ENCODE results near the gene KLHL36. TPM values are rescaled to one million over a fixed set of nuclear protein-coding genes. Genes with fewer than 3 reads are reported as not detected.

The KLHL36 gene
- 30.6 TPM for polyA plus RNA-seq (2013, experiment 1 of 2; ENCODE audit: insufficient read length)
- polyA plus RNA-seq (2013, experiment 2 of 2; ENCODE audit: insufficient read length), result 30.3 TPM

DNA sequence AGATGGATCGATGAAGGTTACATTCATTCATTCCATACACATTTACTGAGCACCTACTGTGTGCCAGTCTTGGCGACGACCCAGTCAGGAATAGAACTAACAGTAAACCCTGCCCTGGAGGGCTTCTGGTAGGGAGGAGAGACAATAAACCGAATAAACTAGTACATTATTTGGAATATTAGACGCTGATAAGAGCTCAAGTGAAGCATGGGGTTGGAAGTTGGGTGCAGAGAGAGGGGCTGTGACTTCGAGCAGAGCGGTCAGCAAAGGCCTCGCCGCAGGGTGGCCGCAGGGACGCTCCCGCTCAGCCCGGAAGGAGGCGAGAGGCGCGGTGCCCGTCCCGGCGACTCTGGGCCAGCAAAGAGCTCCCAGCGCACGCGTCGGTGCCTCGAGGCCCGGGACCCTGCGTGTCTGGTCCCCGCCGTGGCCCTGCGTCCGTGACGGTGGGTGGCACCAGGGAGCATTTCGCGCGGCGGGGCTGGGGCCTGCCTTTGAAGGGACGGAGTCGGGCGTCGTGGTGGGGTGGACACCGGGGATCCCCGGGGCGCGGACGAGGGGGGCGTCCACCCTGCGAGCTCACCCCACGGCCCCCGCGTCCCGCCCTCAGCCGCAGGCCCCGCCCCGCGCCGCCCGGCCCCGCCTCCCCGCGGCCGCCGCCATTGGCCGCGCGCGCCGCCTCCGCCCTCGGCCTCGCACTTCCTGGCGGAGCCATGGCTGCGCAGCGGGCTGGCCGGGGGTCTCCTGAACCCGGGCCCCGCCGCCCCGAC lies at the start of gene KLHL36:
TSS of gene KLHL36 (plus strand) at position 684 of the 767 bp plus-strand sequence. CDS start 2,357 bp downstream, outside the sequence.
- DNase-seq, result peak; percentile 46

DNA sequence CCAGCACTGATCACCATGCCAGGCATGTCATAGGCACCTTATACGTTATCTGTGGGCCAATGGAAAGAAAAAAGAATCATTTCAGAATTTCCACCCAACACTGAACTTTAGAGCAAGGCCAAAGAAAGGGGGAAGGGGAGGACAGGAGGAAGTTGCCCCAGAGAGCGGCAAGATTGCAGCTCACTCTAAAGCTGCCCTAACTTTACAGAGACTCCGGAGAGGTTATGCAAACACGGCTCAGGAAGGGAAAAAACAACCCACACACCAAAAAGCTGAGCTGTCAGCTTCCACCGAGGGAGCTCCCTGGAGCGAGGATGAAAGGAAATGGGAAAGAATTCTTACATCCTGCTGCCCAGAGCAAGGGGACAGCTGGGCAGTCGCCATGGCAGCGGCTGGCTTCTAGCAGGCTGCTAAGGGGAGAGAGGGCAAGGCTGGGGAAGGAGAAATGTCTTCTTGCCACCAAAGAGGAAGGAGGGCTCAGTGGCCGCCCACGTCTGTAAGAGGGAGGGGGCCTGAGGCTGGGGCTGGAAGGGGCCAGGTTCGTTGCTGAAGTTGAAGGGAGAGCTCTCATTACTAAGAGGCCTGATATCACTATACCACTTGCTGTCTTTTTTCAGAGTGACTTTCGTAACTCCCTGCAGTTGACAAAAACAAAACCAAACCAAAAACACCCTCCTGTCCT lies 48.6 kb upstream of the KLHL36 start:
- peak; percentile 76 for DNase-seq

DNA sequence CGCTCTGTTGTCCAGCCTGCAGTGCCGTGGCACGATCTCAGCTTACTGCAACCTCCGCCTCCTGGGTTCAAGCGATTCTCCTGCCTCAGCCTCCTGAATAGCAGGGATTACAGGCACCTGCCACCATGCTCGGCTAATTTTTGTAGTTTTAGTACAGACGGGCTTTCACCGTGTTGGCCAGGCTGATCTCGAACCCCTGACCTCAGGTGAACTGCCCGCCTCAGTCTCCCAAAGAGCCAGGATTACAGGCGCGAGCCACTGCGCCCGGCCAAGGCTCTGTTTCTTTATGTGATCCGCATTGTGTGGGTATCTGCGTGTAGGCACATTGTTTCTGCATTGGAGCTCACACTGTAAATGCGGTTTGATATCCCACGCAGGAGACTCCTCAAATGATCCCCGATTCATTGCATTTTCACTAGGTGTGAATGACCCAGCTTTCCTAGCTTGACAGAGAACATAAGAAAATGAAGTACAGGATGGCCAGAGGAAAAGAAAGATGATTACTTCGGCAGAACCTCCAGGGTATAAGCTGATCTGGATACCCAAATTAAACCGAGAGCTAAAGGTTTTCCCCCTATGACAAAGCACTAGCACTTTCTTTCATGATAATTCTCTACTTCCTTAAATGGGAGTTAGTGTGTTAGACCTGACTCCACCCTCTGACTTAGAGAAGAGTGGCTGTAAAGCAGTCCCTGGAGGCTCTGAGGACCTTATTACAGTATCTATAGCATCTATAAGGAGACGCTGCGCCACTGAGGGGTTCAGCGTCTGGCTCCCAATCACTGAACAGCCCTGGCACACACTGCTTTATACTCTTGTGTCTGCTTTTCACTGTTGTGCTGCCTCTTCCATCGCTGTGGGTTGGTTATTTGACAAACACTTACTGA lies 47.7 kb upstream of the KLHL36 start:
- no peak for DNase-seq

DNA sequence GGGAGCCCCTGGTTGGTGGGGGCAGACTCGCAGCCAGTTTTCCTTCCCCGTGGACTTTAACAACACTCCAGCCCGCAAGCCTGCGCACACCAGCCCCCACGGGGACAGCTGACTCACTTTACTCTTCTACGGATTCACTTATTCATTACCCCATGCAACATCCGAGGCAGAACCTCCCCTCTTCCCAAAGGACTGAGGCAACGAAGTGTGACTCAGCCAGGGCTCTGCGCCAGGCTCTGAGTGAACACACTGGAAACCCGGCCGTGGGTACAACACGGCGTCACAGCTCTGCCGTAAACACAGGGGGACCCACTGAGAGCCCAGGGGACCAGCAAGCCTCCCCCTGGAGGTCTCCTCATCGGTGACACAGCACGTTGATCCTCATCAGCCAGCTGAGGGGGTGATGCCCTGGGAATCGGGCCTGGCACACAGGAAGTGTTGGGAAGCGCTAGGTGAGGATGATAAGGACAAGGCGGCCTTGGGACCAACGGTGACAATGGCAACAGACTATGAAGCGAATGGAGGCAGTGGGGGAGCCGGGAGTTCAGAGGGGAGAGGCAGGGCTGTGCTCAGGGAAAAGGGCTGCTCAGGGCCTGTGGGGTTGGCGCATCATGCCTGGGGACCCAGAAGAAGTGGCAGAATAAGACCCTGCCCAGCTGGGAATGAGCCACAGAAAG lies 45.0 kb upstream of the KLHL36 start:
- DNase-seq, result peak; percentile 97

DNA sequence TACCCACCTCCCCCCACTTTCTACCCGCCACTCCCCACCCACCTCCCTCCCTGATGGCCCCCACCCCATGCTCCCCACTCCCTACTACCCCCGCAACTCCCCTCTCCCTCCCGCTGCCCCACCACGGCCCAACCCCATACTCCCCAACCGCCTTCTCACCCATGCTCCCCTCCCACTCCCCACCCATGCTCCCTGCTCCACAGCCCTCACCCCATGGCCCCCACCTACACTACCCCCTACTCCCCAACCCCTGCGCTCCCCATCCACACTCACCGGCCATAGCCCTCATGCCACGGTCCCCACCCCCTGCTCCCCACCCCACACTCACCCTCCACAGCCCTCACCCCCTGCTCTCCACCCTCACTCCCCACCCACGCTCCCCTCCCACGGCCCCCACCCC lies 44.4 kb upstream of the KLHL36 start:
- DNase-seq, result no peak

DNA sequence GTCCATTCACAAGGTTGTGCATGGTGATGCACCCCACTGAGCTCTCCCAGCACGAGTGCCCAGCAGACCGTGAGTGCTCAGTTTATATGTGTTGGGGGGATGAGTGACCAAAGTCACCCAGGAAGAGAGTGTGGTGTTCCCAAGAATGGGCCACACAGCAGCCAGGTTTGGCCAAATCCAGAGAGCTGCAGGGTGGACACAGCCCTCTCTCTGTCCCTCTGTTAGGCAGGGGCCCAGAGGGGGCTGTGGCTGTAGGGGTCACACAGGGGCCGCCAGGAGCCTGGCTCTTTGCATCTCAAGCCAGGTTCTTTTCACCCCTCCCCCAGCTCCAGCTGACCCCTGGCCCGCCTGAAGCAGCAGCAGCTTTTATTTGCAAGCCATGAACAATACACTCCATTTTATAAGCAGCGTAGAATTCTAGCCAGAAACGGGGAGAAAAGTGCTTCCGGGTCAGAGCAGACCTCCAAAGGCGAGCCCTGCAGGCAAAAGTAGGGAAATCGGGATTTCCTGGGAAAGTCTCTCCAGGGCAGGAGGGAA lies 43.8 kb upstream of the KLHL36 start:
- DNase-seq, result no peak

DNA sequence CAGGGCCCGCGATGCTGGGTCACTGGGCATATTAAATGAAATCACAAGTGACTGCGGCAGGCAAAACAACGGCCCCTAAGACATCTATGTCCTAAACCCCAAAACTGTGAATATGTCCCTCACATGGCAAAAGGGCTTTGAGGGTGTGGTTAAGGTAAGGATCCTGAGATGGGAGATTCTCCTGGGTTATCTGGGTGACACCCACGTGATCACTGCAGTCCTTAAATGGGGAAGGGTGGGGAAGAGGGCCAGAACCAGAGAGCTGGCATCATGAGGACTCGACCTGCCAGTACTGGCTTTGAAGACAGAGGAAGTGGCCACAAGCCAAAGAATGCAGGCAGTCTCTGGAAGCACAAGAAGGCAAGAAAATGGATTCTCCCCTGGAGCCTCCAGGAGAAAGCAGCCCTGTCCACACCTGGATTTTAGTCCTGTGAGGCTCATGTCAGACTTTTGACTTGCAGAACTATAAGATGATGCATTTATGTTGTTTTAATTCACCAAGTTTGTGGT lies 42.9 kb upstream of the KLHL36 start:
- DNase-seq, result no peak

DNA sequence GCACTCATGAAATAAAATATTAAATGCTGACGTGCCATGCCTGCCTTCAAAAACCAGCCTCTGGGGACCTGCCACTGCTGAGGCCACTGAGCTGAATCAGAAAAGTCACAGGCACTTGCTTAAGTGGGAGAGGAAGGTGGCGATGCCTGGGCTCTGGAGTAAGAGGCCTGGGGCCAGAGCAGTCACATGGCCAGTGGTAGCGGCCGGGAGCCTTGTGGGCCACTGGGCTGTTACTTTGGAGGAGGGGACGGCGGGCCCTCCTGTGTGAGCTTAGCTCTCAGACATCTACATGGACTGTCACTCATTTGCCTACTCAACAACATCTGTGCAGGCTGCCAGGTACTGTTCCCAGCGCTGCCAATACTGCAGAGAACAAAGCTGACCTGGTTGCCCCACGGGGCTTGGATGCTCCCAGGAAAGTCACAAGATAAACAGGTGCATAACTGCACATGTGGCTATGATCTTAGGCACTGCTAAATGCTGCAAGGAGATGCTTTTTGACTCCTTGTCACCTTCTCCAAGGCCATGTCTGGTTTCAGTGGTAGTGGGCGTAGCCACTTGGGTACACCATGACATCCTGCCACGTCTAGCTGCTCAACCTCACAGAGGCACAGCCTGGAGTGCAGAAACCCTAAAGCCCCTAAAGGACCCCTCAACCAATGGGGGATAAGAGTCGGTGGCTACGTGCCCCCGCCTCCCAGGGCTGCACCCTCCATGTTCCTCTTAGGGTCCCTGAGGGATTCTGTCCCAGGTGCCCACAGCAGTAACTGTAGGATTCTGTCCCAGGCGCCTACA lies 42.0 kb upstream of the KLHL36 start:
- DNase-seq, result no peak

DNA sequence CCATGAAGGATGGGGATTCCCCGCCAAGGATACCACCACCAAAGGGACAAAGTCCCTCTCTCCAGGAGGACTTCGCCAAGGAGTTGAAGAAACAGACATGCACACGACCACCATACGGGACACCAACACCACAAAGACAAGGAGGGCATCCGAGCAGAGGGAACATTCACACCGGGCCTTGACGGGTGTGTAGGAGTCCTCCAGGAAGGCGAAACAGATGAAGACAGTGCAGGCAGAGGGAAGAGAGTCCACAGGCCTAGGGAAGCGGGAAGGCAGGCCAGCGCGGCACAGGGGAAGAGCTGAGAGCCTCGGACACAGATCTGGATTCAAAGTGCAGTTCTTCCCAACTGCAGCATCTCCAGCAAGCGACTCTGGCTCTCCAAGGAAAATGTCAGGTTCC lies 41.2 kb upstream of the KLHL36 start:
- DNase-seq, result no peak

DNA sequence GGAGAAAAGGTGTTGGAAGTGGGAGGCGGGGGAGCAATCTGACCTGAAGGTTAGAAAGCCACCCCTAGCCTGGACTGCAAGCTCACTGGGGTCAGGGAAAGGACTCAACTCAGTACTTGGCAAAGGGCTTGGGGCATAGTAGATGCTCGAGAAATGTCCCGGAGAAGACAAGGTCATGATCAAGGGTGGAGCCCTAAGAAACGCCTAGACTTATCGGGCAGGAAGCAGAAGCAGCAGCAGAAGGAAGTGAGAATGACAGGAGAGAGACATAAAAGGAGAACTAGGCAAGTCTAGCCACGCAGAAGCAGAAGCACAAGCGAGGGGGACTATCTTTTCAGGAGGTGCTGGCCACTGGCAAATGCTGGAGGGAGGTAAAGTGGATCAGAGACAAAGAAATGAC lies 40.6 kb upstream of the KLHL36 start:
- DNase-seq, result no peak

DNA sequence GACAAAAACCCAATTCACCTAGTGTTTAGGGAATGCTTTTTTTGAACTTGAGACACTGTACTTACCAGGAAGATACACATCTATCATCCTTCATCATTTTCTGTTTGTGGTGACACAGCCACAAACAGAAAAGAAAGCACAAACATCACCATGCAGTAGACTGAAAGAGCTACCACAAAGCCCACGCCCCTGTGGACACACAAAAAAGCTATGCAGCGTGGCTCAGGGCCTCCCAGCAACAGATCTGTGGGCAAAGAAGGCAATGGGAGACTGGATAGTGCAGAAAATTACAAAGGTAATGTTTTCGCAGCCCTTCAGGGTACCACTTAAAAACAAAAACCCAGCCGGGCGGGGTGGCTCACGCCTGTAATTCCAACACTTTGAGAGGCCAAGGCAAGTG lies 40.0 kb upstream of the KLHL36 start:
- DNase-seq, result no peak

DNA sequence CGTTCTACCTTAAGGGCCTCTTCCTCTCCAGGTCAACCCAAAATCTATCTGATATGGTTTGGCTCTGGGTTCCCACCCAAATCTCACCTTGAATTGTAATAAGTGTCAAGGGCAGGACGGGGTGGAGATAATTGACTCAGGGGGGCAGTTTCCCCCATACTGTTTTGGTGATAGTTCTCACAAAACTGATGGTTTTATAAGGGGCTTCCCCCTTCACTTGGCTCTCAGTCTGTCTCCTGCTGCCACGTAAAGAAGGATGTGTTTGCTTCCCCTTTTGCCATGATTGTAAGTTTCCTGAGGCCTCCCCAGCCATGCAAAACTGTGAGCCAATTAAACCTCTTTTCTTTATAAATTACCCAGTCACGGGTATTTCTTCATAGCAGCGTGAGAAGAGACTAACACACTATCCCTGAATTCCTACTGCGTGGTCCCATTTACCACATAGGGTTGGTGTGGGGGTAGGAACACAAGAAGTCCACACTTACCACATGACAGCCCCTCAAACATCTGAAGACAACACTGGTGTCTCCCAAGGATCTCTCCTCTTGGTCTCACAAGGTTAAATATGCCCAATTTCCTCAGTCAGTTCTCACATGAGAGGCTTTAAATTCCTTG lies 38.6 kb upstream of the KLHL36 start:
- no peak for DNase-seq

DNA sequence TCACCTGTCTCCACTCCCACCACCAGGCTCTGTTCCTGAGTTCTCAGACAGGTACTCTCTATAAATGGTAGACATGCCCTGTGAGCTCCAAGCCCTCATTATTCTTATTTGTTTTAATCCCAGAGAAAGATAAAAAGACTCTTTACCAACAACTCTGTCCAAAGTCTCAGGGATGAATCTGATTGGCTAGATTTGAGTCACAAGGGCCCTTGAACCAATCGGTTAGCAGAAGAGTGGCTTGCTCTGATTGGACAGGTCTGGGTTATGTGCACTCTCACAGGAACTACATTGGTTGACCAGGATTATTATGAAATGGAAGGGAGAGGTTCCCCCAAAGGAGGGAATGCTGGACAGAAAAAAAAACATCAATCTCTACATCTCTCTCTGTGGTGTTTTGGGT lies 37.9 kb upstream of the KLHL36 start:
- DNase-seq, result no peak

DNA sequence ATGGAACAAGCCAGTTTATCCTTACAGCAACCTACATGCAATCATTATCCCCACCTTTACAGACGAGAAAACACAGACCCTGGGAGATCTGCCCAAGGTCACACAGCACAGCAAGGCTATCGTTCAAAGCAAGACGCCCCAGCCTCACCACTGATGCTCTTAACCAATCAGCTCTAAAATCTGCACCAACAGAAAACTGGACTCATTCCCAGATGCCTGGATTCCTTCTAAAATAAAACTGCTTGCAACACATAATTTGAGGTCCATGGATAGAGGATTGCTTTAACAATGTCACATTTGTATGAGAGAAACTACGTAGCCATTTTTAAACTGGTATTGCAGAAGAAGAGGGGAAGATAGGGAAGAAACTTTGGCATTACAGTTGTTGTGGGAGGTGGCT lies 37.3 kb upstream of the KLHL36 start:
- peak; percentile 71 for DNase-seq

DNA sequence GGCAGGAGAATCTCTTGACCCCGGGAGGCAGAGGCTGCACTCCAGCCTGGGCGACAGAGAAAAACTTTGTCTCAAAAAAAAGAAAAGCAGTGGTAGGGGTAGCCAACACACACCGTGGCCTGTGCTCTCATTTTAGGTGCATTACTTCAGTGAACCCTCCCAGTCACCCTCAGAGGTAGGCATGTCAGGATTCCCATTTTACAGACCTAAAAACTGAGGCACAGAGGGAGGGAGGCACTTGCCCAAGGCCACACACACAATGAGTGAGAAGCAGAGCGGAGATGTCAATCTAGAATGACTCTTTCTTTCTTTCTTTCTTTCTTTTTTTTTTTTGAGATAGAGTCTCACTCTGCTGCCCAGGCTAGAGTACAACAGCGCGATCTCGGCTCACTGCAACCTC lies 35.6 kb upstream of the KLHL36 start:
- DNase-seq, result no peak

DNA sequence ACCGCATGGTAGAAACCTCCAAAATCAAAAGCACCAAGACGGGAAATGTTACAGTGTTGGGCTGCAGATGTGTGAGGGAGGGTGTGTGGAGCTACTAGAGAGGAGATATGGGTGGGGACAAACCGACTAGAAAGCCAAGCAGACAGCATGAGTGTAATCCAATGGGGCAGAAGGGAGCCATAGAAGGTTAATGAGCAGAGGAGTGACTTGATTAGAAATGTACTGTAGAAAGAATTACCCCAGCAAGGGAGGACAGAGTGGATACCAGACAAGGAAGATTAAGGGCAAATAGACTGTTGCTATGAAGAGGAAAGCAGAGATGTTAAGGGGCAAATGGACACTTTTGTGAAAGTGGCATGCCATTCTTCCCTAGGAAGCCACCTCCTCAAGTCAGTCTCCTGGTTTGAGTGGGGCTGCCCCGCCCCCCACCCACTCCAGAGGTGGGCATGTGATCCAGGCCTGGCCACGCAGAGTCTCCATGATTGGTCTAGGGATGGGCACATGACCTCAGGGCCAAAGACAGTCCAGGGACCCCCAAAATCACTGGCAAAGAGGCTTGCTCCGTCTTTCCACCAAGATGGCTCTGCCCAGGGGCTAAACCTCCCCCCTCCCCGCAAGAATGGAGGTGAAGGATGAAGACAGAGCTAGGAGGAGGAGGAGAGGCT lies 34.8 kb upstream of the KLHL36 start:
- no peak for DNase-seq

DNA sequence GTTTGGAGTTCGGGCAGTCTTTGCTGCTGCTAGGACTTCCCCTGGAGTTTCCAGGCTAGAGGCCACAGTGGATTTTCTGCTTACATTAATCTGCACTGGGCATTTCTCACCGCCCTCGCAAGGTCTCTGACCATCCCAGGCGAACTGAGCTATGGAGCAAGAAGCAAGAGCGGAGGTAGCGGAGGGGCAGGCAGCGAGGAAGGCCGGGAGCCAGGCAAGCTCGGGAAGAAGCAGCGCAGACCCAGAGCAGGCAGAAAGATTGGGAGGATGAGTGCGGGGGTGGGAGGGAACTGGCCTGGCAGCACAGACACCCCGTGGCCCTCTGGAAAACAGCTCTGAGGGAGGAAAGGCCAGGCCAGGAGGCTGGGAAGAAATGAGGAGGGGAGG lies 34.2 kb upstream of the KLHL36 start:
- DNase-seq, result no peak

DNA sequence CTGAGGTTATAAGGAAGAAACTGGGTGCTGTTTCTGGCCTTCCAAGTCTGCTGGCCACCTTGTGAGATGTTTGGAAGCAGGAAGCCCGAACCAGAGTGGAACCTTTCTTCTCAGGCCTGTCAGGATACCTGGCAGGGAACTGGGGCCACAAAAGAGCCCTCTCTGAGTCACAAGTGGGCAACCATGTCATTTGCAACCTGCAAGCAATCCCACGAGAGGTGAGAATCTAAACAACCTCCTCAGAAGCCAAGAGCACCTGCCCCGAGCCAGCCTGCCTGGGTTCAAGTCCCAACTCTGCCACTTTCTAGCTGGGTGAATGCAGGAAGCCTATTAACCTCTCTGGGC lies 33.7 kb upstream of the KLHL36 start:
- no peak for DNase-seq

DNA sequence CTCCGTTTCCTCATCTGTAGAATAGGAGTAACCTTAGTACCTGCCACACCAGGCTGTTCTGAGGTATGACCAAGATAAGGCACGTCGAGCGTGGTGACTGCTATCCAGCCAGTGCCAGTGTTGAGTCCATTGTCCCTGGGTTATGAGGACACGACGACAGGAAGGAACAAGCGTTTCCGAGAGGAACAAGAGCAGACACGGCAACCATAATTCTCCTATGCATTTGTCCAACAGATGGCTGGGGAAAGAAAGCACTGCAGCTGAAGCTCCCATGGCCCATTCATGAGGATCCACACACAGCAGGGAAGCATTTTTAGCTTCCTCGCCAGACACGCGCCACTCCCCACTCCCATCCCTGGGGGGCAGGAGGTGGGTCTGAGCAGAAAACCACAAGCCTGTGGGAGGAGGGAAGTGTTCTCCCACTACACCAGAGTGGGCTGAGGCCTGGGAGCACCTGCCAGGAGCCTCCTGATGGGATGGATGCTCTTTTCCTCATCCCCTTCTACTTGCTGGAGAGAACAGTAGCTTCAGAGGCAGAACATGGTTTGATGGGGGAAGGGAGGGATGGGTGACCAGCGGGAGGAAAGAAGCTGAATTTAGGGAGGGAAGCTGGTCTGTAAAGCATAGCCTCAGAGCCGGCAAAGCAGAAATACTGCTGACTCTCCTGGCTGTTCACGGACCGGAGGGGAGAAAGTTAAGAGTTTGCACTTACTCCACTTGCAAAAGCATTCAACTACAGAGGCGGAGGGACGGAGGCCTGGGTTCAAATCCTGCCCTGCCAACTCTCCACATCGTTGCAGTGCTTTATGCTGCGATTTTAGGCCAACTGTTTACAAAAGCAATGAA lies 33.1 kb upstream of the KLHL36 start:
- DNase-seq, result peak; percentile 39

All from fibroblast of skin of abdomen (primary cell).